ENCODE results near the gene FLOT1.

The FLOT1 gene

DNA sequence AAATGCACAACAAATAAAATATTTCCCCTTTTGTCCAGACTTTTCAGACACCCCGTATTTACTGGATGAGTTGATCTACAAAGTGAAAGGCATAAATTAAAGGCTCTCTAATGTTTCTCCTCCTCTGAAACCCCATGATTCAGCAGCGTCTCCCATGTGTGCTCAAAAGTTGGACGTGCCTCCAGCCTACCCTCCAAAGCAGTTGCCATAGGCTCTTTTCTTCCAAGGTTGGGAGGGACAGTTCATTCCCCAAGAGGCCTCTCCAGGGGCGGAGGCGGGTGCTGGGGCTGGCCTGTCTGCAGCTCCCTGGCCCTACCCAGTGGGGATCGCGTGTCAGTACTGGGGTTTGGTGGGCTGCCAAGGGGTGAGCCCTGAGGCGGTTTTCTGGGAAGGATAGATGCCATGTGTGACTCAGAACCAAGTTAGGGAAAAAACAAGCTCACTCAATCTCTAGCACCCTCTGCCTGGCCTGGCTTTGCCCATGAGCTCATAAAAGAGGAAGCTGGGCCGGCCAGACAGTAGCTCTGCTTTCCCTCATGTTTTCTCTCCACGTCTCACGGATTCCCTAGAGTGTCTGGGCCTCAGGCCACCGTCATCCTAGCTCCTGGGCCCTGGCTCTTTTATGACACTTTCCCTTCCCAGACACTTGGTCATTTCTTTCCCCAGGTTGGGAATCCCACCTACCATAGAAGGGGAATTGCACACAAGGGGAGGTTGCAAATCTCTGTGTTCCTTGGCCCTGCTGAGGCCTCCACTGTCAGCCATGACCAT, 9.9 kb upstream of the FLOT1 start:
- no peaks in the 10 kb centered on the region for H3K9me3 ChIP-seq (ENCODE audit: control insufficient read depth, insufficient read depth, low read length)
- no peak overlapping the region for H3K9ac ChIP-seq (ENCODE audit: low read depth, low read length)
- no peaks in the 10 kb centered on the region for H3K4me1 ChIP-seq (ENCODE audit: control insufficient read depth, insufficient read depth, low read length)
- H3K4me3 ChIP-seq (ENCODE audit: low read depth, low read length): no peak overlapping the region
- peaks cover 3% of the 10 kb centered on the region for H3K27me3 ChIP-seq (ENCODE audit: control insufficient read depth, insufficient read depth, low read length)
- no peaks in the 10 kb centered on the region for H3K36me3 ChIP-seq (ENCODE audit: control insufficient read depth, insufficient read depth, low read length)

- Histone ChIP-seq H3K4me1 (ENCODE audit: control insufficient read depth, insufficient read depth, low read length) (no peaks in the 10 kb centered on the region), H3K36me3 (ENCODE audit: control insufficient read depth, insufficient read depth, low read length) (no peaks in the 10 kb centered on the region), H3K9ac (ENCODE audit: low read depth, low read length) (no peak overlapping the region), H3K4me3 (ENCODE audit: low read depth, low read length) (no peak overlapping the region), H3K27me3 (ENCODE audit: control insufficient read depth, insufficient read depth, low read length) (peaks cover 6% of the 10 kb centered on the region), H3K9me3 (ENCODE audit: control insufficient read depth, insufficient read depth, low read length) (no peaks in the 10 kb centered on the region)
Observed at GRCh38 chr6:30750379-30750668, 7.8 kb upstream of the FLOT1 start.

GRCh38 chr6:30749554-30750378, 7.3 kb upstream of the FLOT1 start:
- Histone ChIP-seq H3K9ac (ENCODE audit: low read depth, low read length) (no peak overlapping the region), H3K27me3 (ENCODE audit: control insufficient read depth, insufficient read depth, low read length) (peaks cover 10% of the 10 kb centered on the region), H3K36me3 (ENCODE audit: control insufficient read depth, insufficient read depth, low read length) (no peaks in the 10 kb centered on the region), H3K4me3 (ENCODE audit: low read depth, low read length) (no peak overlapping the region), H3K4me1 (ENCODE audit: control insufficient read depth, insufficient read depth, low read length) (no peaks in the 10 kb centered on the region), H3K9me3 (ENCODE audit: control insufficient read depth, insufficient read depth, low read length) (no peaks in the 10 kb centered on the region)

DNA sequence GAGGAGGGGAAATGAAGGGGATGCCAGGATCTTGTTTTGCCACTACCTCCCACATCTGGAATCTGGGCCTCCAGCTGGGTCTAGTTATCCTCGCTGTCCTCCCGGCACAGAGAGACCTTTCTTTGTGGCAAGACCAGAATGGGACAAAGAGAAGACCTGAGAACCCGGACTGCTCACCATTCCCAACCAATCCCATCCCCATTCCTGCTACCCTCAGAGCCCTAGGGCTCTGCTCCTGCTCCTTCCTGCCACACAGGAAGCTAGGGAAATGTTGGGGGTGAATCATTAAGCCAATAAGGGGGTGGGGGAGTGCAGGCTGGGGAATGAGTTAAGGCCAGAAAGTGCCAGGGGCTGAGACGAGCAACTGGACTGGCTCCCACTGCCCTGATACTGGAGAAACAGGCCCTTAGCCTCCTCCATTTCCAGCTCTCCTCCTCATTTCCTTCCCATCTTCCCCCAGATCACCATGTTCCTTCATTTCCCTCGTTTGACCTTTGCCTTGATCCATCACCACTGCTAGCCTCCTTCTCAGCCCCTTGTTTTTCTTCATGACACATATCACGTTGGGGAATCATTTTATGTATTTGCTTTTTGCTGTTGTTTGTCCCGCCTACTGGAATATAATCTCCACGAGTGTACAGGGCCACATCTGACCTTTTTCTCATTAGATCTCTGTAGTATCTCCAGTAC, 6.5 kb upstream of the FLOT1 start:
- no peaks in the 10 kb centered on the region for H3K9me3 ChIP-seq (ENCODE audit: control insufficient read depth, insufficient read depth, low read length)
- H3K4me3 ChIP-seq (ENCODE audit: low read depth, low read length): no peak overlapping the region
- no peak overlapping the region for H3K9ac ChIP-seq (ENCODE audit: low read depth, low read length)
- no peaks in the 10 kb centered on the region for H3K4me1 ChIP-seq (ENCODE audit: control insufficient read depth, insufficient read depth, low read length)
- peaks cover 10% of the 10 kb centered on the region for H3K27me3 ChIP-seq (ENCODE audit: control insufficient read depth, insufficient read depth, low read length)
- H3K36me3 ChIP-seq (ENCODE audit: control insufficient read depth, insufficient read depth, low read length): no peaks in the 10 kb centered on the region

DNA sequence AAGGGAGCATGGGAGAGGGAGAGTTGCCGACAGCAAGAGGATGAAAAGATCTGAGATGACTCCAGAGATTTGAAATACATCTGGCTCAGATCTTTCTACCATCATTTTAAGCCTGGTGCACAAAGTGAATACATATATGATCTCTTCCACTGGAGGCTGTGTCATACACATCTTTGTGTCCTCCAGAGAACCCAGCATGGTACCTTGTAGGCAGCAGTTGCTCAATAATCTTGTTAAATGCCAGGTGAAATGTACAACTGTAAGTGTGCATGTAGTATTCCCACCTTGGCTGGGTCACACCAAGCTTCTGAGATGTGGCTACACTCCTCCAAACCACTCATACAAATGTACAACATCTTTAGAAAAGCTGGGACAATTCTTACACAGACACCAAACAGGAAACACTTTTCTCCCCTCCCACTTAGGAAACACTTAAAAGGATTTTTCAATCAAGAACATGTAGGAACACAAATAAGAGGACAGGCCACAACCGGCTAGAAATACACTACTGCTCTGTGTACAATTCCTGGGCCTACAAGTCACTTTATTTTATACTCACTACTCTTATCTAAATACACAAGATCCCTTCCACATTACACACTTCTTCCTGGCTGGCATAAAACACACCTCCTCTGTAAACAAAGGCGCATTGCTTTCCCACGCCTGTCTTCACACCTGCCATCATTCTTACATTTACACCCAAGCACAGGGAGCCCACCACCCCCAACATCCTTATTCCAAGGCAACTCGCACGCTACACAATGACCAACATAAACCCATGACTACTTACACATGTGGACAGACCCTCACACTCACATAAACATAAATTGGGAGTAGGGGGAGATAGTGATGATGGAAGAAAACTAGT, 5.6 kb upstream of the FLOT1 start:
- Histone ChIP-seq H3K36me3 (ENCODE audit: control insufficient read depth, insufficient read depth, low read length) (no peaks in the 10 kb centered on the region), H3K4me1 (ENCODE audit: control insufficient read depth, insufficient read depth, low read length) (no peaks in the 10 kb centered on the region), H3K9me3 (ENCODE audit: control insufficient read depth, insufficient read depth, low read length) (no peaks in the 10 kb centered on the region), H3K9ac (ENCODE audit: low read depth, low read length) (no peak overlapping the region), H3K27me3 (ENCODE audit: control insufficient read depth, insufficient read depth, low read length) (peaks cover 10% of the 10 kb centered on the region), H3K4me3 (ENCODE audit: low read depth, low read length) (no peak overlapping the region)

DNA sequence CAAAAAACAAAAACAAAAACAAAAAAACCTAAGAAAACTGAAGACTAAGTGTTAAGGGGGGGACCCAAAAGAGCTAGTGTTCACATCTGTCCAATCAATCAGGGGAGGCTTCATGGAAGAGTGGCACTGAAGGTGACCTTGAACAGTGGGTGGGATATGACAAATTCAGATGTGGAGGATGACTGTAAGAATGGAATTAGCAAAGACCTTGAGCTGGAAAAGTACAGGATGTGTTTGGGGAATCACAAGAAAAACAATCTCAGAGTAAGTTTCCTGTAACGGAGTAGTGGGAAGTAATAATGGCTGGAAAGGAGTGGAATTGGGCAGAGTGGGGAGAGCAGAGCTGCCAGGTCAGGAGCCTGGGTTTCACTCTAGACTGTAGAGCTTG, 4.8 kb upstream of the FLOT1 start:
- no peaks in the 10 kb centered on the region for H3K36me3 ChIP-seq (ENCODE audit: control insufficient read depth, insufficient read depth, low read length)
- H3K27me3 ChIP-seq (ENCODE audit: control insufficient read depth, insufficient read depth, low read length): peaks cover 10% of the 10 kb centered on the region
- no peaks in the 10 kb centered on the region for H3K4me1 ChIP-seq (ENCODE audit: control insufficient read depth, insufficient read depth, low read length)
- no peaks in the 10 kb centered on the region for H3K9me3 ChIP-seq (ENCODE audit: control insufficient read depth, insufficient read depth, low read length)
- H3K9ac ChIP-seq (ENCODE audit: low read depth, low read length): no peak overlapping the region
- no peak overlapping the region for H3K4me3 ChIP-seq (ENCODE audit: low read depth, low read length)

DNA sequence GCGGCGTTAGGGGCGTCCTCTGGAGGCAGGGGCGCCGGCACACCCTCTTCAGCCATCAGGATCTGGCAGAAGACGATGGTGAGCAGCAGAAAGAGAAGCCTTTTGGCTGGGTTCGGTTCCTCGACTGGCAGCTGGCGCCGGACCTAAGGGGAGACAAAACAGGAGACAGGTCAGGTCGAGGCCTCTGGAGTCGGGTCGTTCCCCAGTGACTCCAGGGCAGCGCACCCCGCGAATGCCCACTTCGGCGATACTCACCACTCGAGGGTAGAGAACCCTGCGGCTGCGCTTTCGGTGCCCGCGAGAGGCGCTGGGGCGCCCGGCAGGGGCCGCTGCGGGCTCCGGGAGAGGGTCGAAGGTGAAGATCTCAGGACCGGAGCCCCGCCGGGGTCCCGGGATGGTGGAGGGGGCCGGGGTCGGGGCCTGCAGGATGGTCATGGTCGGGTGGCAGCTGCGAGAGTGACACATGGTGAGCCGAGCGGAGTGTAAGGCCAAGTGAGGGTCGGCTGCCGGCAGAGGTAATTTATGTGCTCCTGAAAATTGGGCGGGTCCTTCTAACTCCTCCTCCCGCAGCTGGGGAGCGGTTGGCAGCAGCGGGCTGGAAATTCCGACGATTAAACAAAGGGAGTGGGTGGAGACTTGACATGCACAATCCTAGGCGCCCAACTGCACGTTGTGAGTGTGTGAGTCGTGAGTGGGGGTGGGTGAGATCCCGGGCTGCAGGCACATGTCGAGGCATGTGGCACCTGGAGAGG, 1.7 kb upstream of the FLOT1 start, which contains the start of gene IER3:
Gene IER3 (minus strand): TSS at position 494 of the 752 bp plus-strand sequence. CDS start 29 bp downstream, at position 465.
- H3K4me3 ChIP-seq (ENCODE audit: low read depth, low read length): peak within 1 kb of the TSS; percentile 70
- no peaks in the 10 kb centered on the region for H3K4me1 ChIP-seq (ENCODE audit: control insufficient read depth, insufficient read depth, low read length)
- peaks cover 10% of the 10 kb centered on the region for H3K27me3 ChIP-seq (ENCODE audit: control insufficient read depth, insufficient read depth, low read length)

DNA sequence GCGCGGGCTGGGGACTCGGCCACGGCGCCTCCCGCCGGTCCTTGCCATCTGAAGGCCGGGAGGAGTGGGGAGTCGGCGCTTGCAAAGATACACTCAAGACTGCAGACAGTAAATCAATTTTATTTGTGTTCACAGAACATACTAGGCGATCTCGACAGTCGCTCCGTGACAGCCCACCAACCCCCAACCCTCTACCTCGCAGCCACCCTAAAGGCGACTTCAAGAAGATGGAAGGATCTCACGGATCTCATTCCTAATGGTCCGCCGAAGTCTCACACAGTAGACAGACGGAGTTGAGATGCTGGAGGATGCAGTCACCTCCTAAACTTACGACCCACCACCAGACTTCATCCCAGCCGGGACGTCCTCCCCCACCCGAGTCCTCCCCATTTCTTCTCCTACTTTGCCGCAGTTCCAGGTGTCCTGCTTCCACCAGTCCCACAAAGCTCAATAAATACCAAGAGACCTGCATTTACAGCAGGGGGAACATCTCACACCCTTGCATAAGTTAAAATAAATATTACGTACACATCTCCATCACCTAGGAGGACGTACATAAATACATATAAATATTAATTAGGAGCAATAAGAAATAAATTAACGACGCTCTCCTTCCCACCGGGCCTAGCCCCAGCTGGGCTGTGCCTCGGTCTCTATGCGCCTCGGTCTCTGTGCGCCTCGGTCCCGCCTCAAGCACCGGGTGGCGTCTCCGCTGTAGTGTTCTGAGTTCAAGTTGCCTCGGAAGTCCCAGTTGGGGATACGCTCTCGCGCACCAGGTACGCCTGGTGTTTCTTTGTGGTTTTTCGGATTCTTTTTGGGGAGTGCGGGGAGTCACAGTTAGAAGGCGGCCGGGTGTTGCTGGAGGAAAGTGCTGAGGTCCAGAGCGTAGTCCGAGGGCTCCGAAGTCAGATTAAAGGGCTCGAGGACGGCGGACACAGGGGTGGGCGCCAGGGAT, 889 bp upstream of the FLOT1 start:
- Histone ChIP-seq H3K4me1 (ENCODE audit: control insufficient read depth, insufficient read depth, low read length) (no peaks in the 10 kb centered on the region), H3K9me3 (ENCODE audit: control insufficient read depth, insufficient read depth, low read length) (no peaks in the 10 kb centered on the region), H3K27me3 (ENCODE audit: control insufficient read depth, insufficient read depth, low read length) (peaks cover 10% of the 10 kb centered on the region), H3K36me3 (ENCODE audit: control insufficient read depth, insufficient read depth, low read length) (peaks cover 15% of the 10 kb centered on the region), H3K4me3 (ENCODE audit: low read depth, low read length) (peak overlapping the region; percentile 70), H3K9ac (ENCODE audit: low read depth, low read length) (peak overlapping the region; percentile 70)

More for the DNA sequence above, 1.7 kb upstream of the FLOT1 start, which contains the start of gene IER3:
- Histone ChIP-seq H3K9me3 (ENCODE audit: control insufficient read depth, insufficient read depth, low read length) (no peaks in the 10 kb centered on the region), H3K36me3 (ENCODE audit: control insufficient read depth, insufficient read depth, low read length) (peaks cover 11% of the 10 kb centered on the region), H3K9ac (ENCODE audit: low read depth, low read length) (peak within 1 kb of the TSS; percentile 70)

GRCh38 chr6:30741789-30742315, 635 bp downstream of the FLOT1 start:
- Histone ChIP-seq H3K9ac (ENCODE audit: low read depth, low read length) (peak overlapping the region; percentile 83), H3K4me1 (ENCODE audit: control insufficient read depth, insufficient read depth, low read length) (no peaks in the 10 kb centered on the region), H3K4me3 (ENCODE audit: low read depth, low read length) (peak overlapping the region; percentile 94), H3K27me3 (ENCODE audit: control insufficient read depth, insufficient read depth, low read length) (peaks cover 7% of the 10 kb centered on the region), H3K9me3 (ENCODE audit: control insufficient read depth, insufficient read depth, low read length) (no peaks in the 10 kb centered on the region), H3K36me3 (ENCODE audit: control insufficient read depth, insufficient read depth, low read length) (peaks cover 19% of the 10 kb centered on the region)

Data from iPS-15b (cell line).